ENCODE results near the gene PHACTR2. TPM values are rescaled to one million over a fixed set of nuclear protein-coding genes. Genes with fewer than 3 reads are reported as not detected.

Gene PHACTR2
- total RNA-seq, 1 donor from 2014 or later: 44.7 TPM

GRCh38 chr6:143838395-143838794 is 160.6 kb downstream of the PHACTR2 start:
- H2AFZ ChIP-seq (ENCODE audit: low read depth, low read length): no peak overlapping the region
- no peak overlapping the region for H3K4me3 ChIP-seq (ENCODE audit: insufficient read depth, low read depth, low read length)
- no peak overlapping the region for H3K4me2 ChIP-seq (ENCODE audit: low read length)
- no peak overlapping the region for H3K9ac ChIP-seq (ENCODE audit: low read length)
- H3K4me3 Mint-ChIP-seq (ENCODE audit: unreplicated experiment): no peak overlapping the region
- no peaks in the 10 kb centered on the region for H3K36me3 Mint-ChIP-seq (ENCODE audit: low read depth, unreplicated experiment)
- H3K79me2 ChIP-seq (ENCODE audit: insufficient read depth, low read length): peaks cover 3% of the 10 kb centered on the region
- no peaks in the 10 kb centered on the region for H4K20me1 ChIP-seq (ENCODE audit: insufficient read depth, low read length)
- no peak overlapping the region for H3K27ac ChIP-seq (ENCODE audit: low read depth, low read length)
- FAIRE-seq: no peak
- no peak overlapping the region for H3K27ac Mint-ChIP-seq (ENCODE audit: unreplicated experiment)
- no peaks in the 10 kb centered on the region for H3K27me3 ChIP-seq (ENCODE audit: insufficient read depth, low read length)
- no peaks in the 10 kb centered on the region for H3K9me3 Mint-ChIP-seq (ENCODE audit: unreplicated experiment)
- no peak for TF ChIP-seq EZH2 (IDR thresholded peaks at IDR 0.05; ENCODE audit: insufficient read depth, low read length)
- TF ChIP-seq, protein P1, sequence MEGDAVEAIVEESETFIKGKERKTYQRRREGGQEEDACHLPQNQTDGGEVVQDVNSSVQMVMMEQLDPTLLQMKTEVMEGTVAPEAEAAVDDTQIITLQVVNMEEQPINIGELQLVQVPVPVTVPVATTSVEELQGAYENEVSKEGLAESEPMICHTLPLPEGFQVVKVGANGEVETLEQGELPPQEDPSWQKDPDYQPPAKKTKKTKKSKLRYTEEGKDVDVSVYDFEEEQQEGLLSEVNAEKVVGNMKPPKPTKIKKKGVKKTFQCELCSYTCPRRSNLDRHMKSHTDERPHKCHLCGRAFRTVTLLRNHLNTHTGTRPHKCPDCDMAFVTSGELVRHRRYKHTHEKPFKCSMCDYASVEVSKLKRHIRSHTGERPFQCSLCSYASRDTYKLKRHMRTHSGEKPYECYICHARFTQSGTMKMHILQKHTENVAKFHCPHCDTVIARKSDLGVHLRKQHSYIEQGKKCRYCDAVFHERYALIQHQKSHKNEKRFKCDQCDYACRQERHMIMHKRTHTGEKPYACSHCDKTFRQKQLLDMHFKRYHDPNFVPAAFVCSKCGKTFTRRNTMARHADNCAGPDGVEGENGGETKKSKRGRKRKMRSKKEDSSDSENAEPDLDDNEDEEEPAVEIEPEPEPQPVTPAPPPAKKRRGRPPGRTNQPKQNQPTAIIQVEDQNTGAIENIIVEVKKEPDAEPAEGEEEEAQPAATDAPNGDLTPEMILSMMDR (IDR thresholded peaks at IDR 0.05; ENCODE audit: insufficient read depth, low read depth, low read length): no peak
- DNase-seq (ENCODE audit: low read depth): no peak
- H3K4me1 ChIP-seq (ENCODE audit: insufficient read depth, low read length): peaks cover 3% of the 10 kb centered on the region
- H3K4me1 Mint-ChIP-seq (ENCODE audit: low read depth, unreplicated experiment): no peaks in the 10 kb centered on the region
- H3K27me3 Mint-ChIP-seq (ENCODE audit: low read depth, unreplicated experiment): no peaks in the 10 kb centered on the region
- no peaks in the 10 kb centered on the region for H3K36me3 ChIP-seq (ENCODE audit: insufficient read depth, low read length)
- no peaks in the 10 kb centered on the region for H3K9me3 ChIP-seq (ENCODE audit: insufficient read depth, low read depth, low read length)

DNA sequence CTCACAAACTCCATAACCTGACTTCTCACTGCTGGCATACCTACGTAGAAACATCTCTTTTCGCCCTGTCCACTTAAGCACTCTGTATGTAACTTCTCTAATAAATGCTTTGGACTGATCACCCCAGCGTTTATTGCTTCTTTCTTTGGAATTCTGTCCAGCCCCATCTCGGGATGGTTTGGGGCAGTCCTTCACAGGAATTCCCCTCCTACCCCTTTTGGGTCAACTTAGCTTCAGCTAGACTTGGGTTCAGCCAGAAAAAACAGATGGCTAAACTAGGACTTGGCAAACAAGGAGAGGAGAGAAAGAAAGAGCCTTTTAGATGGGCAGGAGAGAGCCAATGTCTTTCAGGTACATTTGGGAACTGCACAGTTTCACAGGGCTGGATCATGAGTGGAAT is 161.4 kb downstream of the PHACTR2 start:
- TF ChIP-seq EZH2 (IDR thresholded peaks at IDR 0.05; ENCODE audit: insufficient read depth, low read length): no peak
- Histone ChIP-seq H3K79me2 (ENCODE audit: insufficient read depth, low read length) (peaks cover 11% of the 10 kb centered on the region), H3K9ac (ENCODE audit: low read length) (no peak overlapping the region), H2AFZ (ENCODE audit: low read depth, low read length) (no peak overlapping the region), H3K27ac (ENCODE audit: low read depth, low read length) (no peak overlapping the region), H3K36me3 (ENCODE audit: insufficient read depth, low read length) (no peaks in the 10 kb centered on the region), H3K4me2 (ENCODE audit: low read length) (no peak overlapping the region), H3K4me1 (ENCODE audit: insufficient read depth, low read length) (peaks cover 6% of the 10 kb centered on the region), H3K9me3 (ENCODE audit: insufficient read depth, low read depth, low read length) (no peaks in the 10 kb centered on the region), H3K4me3 (ENCODE audit: insufficient read depth, low read depth, low read length) (no peak overlapping the region), H3K27me3 (ENCODE audit: insufficient read depth, low read length) (no peaks in the 10 kb centered on the region), H4K20me1 (ENCODE audit: insufficient read depth, low read length) (no peaks in the 10 kb centered on the region)
- FAIRE-seq (no peak), DNase-seq (ENCODE audit: low read depth) (no peak)
- no peaks in the 10 kb centered on the region for H3K27me3 Mint-ChIP-seq (ENCODE audit: low read depth, unreplicated experiment)
- H3K9me3 Mint-ChIP-seq (ENCODE audit: unreplicated experiment): no peaks in the 10 kb centered on the region
- H3K4me3 Mint-ChIP-seq (ENCODE audit: unreplicated experiment): no peak overlapping the region
- peaks cover 2% of the 10 kb centered on the region for H3K4me1 Mint-ChIP-seq (ENCODE audit: low read depth, unreplicated experiment)
- H3K27ac Mint-ChIP-seq (ENCODE audit: unreplicated experiment): no peak overlapping the region
- no peaks in the 10 kb centered on the region for H3K36me3 Mint-ChIP-seq (ENCODE audit: low read depth, unreplicated experiment)

DNA sequence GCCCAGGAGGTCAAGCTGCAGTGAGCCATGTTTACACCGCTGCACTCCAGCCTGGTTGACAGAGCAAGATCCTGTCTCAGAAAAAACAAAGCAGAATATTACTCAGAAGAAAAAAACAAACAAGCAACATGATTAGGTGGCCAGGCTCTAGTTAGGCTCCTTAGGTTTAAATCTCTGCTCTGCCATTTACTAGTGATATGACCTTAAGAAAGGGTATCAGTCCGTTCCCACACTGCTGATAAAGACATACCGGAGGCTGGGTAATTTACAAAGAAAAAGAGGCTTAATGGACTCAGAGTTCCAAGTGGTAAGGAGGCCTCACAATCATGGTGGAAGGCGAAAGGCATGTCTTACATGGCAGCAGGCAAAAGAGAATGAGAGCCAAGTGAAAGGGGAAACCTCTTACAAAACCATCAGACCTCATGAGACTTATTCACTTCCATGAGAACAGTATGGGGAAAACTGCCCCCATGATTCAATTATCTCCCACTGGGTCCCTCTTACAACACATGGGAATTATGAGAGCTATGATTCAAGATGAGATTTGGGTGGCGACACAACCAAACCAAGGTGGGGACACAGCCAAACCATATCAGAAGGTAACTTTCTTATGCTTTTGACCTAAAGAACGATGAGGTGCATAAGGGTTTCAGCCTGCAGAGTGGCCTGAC is 163.0 kb downstream of the PHACTR2 start:
- Histone ChIP-seq H3K4me2 (ENCODE audit: low read length) (no peak overlapping the region), H3K79me2 (ENCODE audit: insufficient read depth, low read length) (peaks cover 26% of the 10 kb centered on the region), H3K9me3 (ENCODE audit: insufficient read depth, low read depth, low read length) (no peaks in the 10 kb centered on the region), H3K4me1 (ENCODE audit: insufficient read depth, low read length) (peaks cover 9% of the 10 kb centered on the region), H4K20me1 (ENCODE audit: insufficient read depth, low read length) (no peaks in the 10 kb centered on the region), H3K27me3 (ENCODE audit: insufficient read depth, low read length) (no peaks in the 10 kb centered on the region), H3K36me3 (ENCODE audit: insufficient read depth, low read length) (peaks cover 11% of the 10 kb centered on the region), H3K9ac (ENCODE audit: low read length) (no peak overlapping the region), H3K4me3 (ENCODE audit: insufficient read depth, low read depth, low read length) (no peak overlapping the region), H2AFZ (ENCODE audit: low read depth, low read length) (no peak overlapping the region), H3K27ac (ENCODE audit: low read depth, low read length) (no peak overlapping the region)
- Mint-ChIP-seq H3K27ac (ENCODE audit: unreplicated experiment) (no peak overlapping the region), H3K4me1 (ENCODE audit: low read depth, unreplicated experiment) (peaks cover 4% of the 10 kb centered on the region), H3K9me3 (ENCODE audit: unreplicated experiment) (no peaks in the 10 kb centered on the region), H3K36me3 (ENCODE audit: low read depth, unreplicated experiment) (no peaks in the 10 kb centered on the region), H3K27me3 (ENCODE audit: low read depth, unreplicated experiment) (no peaks in the 10 kb centered on the region), H3K4me3 (ENCODE audit: unreplicated experiment) (no peak overlapping the region)
- no peak for TF ChIP-seq EZH2 (IDR thresholded peaks at IDR 0.05; ENCODE audit: insufficient read depth, low read length)
- DNase-seq (ENCODE audit: low read depth) (no peak), FAIRE-seq (no peak)

All from astrocyte (in vitro differentiated cells and primary cell).